ENCODE data around the gene PLXNA2. TPM values are rescaled to one million over a fixed set of nuclear protein-coding genes. Genes with fewer than 3 reads are reported as not detected.

Gene PLXNA2
- total and polyA plus RNA-seq, 2 donors (not counting 3 experiments of a cell fraction or from before 2014, with no cell fraction given): 42.6 to 229 TPM

DNA sequence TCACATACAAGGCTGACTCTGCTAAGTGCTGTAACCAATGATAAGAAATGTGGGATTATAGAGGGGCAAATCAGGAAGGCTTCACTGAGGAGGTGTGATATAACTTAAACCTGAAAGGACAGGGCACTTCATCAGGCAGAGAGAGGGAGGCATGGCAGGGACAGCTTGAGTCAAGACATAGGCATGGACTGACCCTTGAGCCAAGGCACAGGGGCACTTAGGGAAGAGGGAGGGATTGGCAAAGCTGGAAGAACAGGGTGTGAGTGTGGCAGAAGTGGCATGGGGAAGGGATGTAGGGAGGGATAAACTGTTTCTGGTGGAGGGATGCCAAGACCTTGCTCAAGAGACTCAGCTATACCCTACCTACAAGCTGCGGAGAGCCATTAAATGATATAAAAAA lies 81.3 kb downstream of the PLXNA2 start:
- intact Hi-C loops (cut with micrococcal nuclease): no loop called here
- H3K79me2 ChIP-seq (ENCODE audit: control insufficient read depth, insufficient read depth, low read length): peaks cover 100% of the 10 kb centered on the region
- DNase-seq (ENCODE audit: low read depth, low spot score): no peak
- dilution Hi-C loops (cut with MboI; ENCODE audit: extremely low pct_ligation_motif_present, low sequenced_read_pairs): no loop called here
- ChIA-PET CTCF (interaction anchor here (0.7 to 2.2 kb wide), 3 partner anchors 9 to 41 kb away, joined by 3 to 10 read pairs (median 5); no protein-coding TSS in a partner anchor), POLR2A (no interaction called here)
- H3K9me3 ChIP-seq (replicated peaks; ENCODE audit: control insufficient read depth, insufficient read depth, low read length): no peaks in the 10 kb centered on the region
- BruUV-seq (replicated peaks): no TSS peak
- H3K27ac ChIP-seq (ENCODE audit: insufficient read depth, low read depth, low read length): no peak overlapping the region
- H3K36me3 ChIP-seq (ENCODE audit: control insufficient read depth in 2 of 2, extremely low read depth in 1 of 2, insufficient read depth in 2 of 2, low read length in 2 of 2): peaks cover 5 to 19% of the 10 kb centered on the region in 2 experiments
- H3K9ac ChIP-seq (replicated peaks; ENCODE audit: extremely low read depth, insufficient read depth, low read length): no peak overlapping the region
- TF ChIP-seq, protein P1, sequence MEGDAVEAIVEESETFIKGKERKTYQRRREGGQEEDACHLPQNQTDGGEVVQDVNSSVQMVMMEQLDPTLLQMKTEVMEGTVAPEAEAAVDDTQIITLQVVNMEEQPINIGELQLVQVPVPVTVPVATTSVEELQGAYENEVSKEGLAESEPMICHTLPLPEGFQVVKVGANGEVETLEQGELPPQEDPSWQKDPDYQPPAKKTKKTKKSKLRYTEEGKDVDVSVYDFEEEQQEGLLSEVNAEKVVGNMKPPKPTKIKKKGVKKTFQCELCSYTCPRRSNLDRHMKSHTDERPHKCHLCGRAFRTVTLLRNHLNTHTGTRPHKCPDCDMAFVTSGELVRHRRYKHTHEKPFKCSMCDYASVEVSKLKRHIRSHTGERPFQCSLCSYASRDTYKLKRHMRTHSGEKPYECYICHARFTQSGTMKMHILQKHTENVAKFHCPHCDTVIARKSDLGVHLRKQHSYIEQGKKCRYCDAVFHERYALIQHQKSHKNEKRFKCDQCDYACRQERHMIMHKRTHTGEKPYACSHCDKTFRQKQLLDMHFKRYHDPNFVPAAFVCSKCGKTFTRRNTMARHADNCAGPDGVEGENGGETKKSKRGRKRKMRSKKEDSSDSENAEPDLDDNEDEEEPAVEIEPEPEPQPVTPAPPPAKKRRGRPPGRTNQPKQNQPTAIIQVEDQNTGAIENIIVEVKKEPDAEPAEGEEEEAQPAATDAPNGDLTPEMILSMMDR (IDR thresholded peaks at IDR 0.05; ENCODE audit: extremely low read depth in 1 of 2, insufficient read depth in 1 of 2, low read depth in 1 of 2, low read length in 2 of 2): no peak
- TF ChIP-seq MYC (IDR thresholded peaks at IDR 0.05; ENCODE audit: low read depth, low read length) (no peak), JUN (IDR thresholded peaks at IDR 0.05; ENCODE audit: borderline replicate concordance, insufficient read depth, insufficient read length, low read depth) (no peak), POLR2AphosphoS5 (IDR thresholded peaks at IDR 0.05; ENCODE audit: insufficient read depth, low read depth, low read length) (no peak), FOS (IDR thresholded peaks at IDR 0.05; ENCODE audit: borderline replicate concordance, insufficient read depth, low read length) (no peak), POLR2A (IDR thresholded peaks at IDR 0.05; ENCODE audit: low read depth, low read length) (no peak), EZH2 (IDR thresholded peaks at IDR 0.05; ENCODE audit: borderline replicate concordance, low read depth, low read length, severe bottlenecking) (no peak)
- TF ChIP-seq, protein P2, sequence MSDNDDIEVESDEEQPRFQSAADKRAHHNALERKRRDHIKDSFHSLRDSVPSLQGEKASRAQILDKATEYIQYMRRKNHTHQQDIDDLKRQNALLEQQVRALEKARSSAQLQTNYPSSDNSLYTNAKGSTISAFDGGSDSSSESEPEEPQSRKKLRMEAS (IDR thresholded peaks at IDR 0.05; ENCODE audit: insufficient read depth, insufficient read length): no peak
- H3K4me3 ChIP-seq (replicated peaks in 1 of 3; ENCODE audit: insufficient read depth in 1 of 3, low read depth in 1 of 3, low read length in 3 of 3): no peak overlapping the region
- H3K9me1 ChIP-seq (replicated peaks; ENCODE audit: control insufficient read depth, extremely low read depth, insufficient read depth, low read length): no peaks in the 10 kb centered on the region
- H4K20me1 ChIP-seq (replicated peaks; ENCODE audit: control insufficient read depth, extremely low read depth, insufficient read depth, low read length): no peaks in the 10 kb centered on the region
- no peak overlapping the region for H2AFZ ChIP-seq (ENCODE audit: low read depth, low read length)
- no peak for FAIRE-seq
- H3K27me3 ChIP-seq (ENCODE audit: control insufficient read depth in 2 of 2, insufficient read depth in 2 of 2, low read length in 2 of 2): no peaks in the 10 kb centered on the region
- no peak overlapping the region for H3K4me2 ChIP-seq (ENCODE audit: insufficient read depth, low read length)
- peaks cover 48% of the 10 kb centered on the region for H3K4me1 ChIP-seq (ENCODE audit: control insufficient read depth, extremely low read depth, insufficient read depth, low read length)
